HG03039 (cell line): ENCODE measurements around the gene TMEM204.

Experiments used
- ATAC-seq: cut with Tn5 transposase; IDR thresholded peaks from one replicate; pipeline ENCODE4 v1.9.1; 2021; ENCODE audit warnings: mild to moderate bottlenecking, moderate library complexity; ENCODE audit not compliant: unreplicated experiment

TMEM204 gene

DNA sequence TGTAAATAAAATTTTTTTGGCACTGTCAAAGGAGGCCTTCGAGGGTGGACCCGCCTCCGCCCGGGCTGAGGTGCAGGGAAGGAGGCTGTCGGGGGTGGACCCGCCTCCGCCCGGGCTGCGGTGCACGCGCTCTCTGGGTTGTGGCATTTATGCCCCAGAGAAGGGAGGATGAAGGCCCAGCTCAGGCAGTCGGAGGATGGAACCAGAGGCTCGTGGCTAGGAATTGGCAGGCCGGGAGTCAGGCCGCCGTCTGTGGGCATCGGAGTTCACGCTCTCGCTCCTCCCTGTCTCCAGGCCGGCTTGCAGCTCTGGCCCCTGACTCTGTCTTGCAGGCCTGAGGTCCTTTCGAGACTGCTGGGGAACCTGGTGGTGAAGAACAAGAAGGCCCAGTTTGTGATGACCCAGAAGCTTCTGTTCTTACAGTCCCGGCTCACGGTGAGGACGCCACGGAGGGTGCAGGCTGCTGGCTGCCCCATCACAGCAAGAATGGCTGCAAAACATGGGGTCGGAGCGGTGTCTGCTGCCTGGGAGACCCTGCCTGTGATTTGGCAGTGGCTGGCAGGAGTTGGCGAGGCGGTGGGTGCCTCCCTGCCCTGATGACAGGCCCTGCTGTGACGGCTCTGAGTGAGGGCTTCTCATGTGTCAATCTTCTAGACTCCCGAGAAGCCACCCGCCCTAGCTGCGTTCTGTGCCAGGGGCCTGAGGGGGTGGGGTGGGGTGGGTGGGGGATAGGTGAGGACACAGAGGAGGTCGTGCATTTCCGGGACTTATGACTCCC is 34.4 kb upstream of the TMEM204 start:
- no peak for ATAC-seq

- ATAC-seq: no peak
Observed at GRCh38 chr16:1499756-1500464, 33.6 kb upstream of the TMEM204 start.

- no peak for ATAC-seq
Observed at GRCh38 chr16:1500465-1501150, 32.9 kb upstream of the TMEM204 start.

DNA sequence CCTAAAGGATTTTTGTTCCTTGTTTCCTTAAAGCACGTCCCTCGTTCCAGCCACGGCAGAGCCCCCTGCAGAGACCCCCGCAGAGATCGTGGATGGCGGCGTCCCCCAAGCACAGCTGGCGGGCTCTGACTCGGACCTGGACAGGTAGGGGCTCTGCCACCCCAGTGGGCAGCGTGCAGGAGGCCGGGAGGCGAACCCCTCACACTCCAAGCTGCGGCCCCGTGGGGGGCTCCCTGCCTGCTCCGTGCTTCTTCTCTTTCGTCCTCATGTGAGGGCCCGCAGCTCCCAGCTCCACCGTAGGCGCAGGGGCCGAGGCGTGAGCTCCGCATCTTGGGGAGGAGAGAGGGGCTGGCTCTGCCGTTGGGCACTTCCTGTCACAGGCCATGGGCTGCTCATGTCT is 31.8 kb upstream of the TMEM204 start:
- ATAC-seq: no peak

GRCh38 chr16:1502092-1503004 is 31.1 kb upstream of the TMEM204 start:
- no peak for ATAC-seq

DNA sequence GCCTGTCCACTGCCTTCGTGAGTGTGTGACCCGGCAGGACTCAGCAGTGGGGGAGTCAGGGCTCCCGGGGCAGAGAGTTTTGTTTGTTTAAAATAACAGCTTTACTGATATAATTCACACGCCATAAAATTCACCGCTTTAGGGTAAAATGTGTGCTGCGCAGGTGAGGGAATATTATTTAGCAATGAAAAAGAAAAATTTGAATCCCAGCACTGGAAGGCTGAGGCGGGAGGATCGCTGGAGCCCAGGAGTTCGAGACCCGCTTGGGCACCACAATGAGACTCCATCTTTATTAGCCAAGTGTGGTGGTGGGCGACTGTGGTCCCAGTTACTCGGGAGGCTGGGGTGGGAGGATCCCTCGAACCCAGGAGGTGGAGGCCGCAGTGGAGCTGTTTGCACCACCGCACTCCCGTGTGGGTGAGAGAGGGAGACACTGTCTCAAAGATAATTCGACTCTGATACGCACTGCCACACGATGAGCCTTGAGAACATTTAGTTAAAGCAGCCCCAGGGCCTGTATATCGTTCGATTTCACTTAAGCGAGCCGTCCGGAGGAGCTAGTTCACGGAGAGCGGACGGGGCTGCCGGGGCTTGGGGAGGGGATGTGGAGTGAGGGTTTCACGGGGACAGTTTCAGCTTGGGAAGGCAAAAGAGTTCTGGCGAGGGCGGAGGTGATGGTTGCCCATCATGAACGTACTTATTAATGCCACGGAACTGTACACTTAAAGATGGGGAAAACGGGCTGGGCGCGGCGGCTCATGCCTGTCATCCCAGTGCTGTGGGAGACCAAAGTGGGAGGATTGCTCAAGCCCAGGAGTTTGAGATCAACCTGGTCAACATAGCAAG is 30.1 kb upstream of the TMEM204 start:
- no peak for ATAC-seq

DNA sequence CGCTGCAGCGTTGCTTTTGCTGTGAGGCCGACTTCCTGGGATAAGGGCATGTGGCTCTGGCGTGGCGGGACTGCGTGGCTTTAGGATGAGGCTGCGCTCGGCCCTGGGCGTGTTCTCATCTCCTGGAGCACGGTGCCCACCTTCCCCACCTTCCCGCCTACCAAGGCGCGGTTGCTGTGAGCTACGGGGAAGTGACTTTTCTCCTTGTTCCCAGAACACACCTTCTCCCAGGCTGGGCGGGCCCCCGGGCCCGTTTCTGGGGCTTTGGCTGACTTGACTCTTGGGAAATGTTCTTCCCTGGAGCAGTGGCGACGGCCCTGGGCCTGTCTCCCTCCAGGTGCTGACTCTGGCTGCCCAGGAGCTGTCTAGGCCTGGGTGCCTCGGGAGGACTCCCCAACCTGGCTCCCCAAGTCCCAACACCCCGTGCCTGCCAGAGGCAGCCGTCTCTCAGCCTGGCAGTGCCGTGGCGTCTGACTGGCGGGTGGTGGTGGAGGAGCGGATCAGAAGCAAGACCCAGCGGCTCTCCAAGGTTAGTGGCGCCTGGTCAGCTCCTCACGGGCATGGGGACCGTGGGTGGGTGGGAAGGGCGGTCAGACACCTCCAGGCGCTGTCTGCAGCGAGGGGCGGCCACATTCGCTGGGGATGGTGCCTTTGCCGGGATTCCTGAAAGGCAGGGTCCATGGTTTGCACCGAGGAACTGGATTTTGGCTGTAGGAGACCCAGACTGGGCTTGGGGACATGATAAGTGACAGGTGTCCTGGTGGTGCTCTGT is 28.2 kb upstream of the TMEM204 start:
- ATAC-seq: no peak

DNA sequence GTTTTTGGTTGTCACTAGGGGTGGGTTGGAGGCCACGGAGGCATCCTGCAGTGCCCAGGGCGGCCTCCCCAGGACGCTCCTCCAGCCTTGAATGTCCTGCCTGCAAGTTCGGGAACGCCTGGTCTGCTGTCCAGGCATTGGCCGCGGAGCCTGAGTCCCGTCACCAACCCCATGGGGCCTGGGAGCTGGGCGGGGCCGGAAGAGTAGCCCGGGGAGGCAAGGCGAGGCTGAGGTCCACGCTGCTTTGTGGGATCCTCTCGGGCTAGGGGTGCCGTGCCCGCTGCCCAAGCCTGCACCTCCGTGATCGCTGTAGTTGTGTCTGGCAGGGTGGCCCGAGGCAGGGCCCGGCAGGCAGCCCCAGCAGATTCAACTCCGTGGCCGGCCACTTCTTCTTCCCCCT is 27.6 kb upstream of the TMEM204 start:
- no peak for ATAC-seq

GRCh38 chr16:1506494-1507213 is 26.8 kb upstream of the TMEM204 start:
- ATAC-seq: no peak

DNA sequence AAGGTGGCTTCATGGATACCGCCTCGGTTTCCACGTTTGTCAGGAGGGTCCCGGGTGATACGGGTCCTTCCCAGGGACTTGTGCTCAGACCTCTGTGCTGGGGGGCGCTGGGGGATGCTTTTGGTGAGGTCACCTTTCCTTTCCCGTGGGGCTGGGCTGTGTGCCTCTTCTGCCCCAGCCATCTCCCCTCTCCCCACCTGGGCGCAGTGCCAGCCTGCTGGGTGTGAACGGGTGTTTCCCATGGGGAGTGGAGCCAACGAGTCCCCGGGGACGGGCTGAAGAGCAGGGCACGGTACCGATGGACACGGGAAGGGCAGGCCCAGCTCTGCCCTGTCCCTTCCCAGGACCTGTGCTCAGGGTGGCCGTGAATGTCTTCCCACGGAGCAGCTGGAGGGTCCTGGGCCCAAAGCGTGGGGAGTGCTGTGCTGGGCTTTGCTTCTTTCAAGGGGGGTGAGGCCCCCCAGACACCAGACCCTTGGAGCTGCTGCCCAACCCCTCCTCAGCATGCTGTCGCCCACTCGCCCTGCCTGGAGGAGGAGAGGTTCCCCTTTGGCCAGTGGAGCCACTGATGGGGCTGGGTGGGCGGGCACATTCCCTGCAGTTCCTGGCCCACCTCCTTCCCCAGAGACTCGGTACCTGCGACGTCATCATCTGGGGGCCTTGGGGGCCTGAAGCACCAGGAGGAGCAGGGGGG is 24.8 kb upstream of the TMEM204 start:
- no peak for ATAC-seq

DNA sequence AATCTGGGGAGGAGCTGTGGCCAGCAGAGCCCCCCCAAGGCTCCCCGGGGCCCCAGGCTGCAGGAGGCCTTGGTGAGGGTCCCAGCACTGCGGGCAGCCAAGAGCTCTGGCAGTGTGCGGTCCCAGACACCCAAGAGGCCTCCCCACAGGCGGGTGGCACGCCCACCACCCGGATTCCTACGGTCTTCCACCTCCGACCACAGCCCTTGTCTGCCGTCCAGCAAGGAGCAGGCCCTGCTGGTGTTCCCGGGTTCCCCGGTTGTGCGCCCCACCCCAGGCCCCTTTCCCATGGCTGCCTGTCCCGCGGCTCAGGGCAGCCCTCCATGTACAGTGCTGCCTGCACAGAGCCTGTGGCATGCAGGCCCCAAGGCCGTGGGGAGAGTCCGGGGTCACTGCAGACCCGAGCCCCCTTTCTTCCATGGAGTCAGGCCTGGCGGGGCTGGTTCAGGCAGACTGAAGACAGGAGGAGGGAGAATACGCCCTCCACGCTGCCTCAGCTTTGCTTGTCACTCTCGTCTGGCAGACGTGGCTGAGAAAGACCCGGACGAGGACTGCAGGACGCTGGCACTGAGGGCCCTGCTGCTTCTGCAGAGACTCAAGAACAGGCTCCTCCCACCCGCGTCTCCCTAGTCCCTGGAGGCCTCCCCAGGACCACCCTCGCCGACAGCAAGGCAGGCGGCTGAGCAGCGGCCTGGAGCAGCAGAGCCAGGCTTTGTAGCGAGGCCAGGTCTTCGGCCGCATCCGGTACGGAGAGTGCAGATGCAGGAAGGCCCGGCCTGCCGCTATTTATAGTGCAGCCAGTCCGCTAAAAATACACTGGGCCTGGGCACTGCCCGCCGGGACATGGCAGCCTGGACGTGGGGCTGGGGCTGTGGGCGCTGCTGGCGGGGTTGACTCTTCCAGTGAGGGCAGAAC is 23.9 kb upstream of the TMEM204 start:
- ATAC-seq: no peak

GRCh38 chr16:1510272-1510671 is 23.2 kb upstream of the TMEM204 start:
- ATAC-seq: no peak

GRCh38 chr16:1510941-1511351 is 22.5 kb upstream of the TMEM204 start:
- no peak for ATAC-seq

- ATAC-seq: no peak
Observed at GRCh38 chr16:1511662-1512569, 21.6 kb upstream of the TMEM204 start.

GRCh38 chr16:1512774-1513173 is 20.7 kb upstream of the TMEM204 start:
- ATAC-seq: no peak

DNA sequence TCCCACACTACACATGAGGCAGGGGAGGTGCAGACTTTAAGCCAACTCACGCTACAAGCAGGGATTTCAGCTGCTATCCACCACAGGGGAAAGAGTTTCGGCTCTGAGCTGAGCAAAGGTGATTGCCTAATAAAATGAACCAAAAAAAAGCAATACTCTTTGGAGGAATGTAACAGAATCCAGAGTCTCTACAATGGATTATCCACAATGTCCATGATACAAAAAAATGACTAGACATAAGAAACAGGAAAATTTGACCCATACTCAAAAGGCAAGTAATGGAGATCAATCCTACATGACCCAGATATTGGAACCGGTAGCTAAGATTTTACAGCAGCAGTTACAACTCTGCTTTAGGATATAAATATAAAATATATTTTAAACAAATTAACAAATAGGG is 19.0 kb upstream of the TMEM204 start:
- no peak for ATAC-seq
